HEK293T (cell line): ENCODE data around the gene ANKRD44.

Source experiments
- CTCF ChIA-PET: fragments of 350-600 bp; formaldehyde crosslinking; extraction: SDS; loops from one replicate; lab custom pipeline; 2021; ENCODE audit warnings: antibody characterized with exemption, inconsistent platforms; lab: Yijun Ruan, JAX
- POLR2A ChIA-PET: fragments of 350-600 bp; formaldehyde crosslinking; extraction: SDS; loops from one replicate; lab custom pipeline; 2020; ENCODE audit warnings: antibody characterized with exemption, inconsistent platforms; lab: Yijun Ruan, JAX
- DNase-seq: peaks from one replicate; pipeline ENCODE4 v3.0.0; 2012; ENCODE audit warnings: mixed read lengths; ENCODE audit errors: extremely low spot score
- ARNT ChIP-seq: fragments of 450-650 bp; IDR thresholded peaks from 2 replicates; pipeline ENCODE4 v1.6.1; 2017; ENCODE audit warnings: mild to moderate bottlenecking
- BHLHE40 ChIP-seq: fragments of 450-650 bp; IDR thresholded peaks from 2 replicates; pipeline ENCODE4 v1.6.1; 2016; ENCODE audit warnings: mild to moderate bottlenecking, moderate library complexity, borderline replicate concordance
- CTBP1 ChIP-seq: fragments of 450-650 bp; IDR thresholded peaks from 2 replicates; pipeline ENCODE4 v1.6.1; 2016; ENCODE audit warnings: borderline replicate concordance
- ELF4 ChIP-seq: fragments of 450-650 bp; IDR thresholded peaks from 2 replicates; pipeline ENCODE4 v1.6.1; 2017; ENCODE audit warnings: antibody characterized with exemption
- FOXA1 ChIP-seq: fragments of 450-650 bp; IDR thresholded peaks from 2 replicates; pipeline ENCODE4 v1.6.1; 2016; ENCODE audit warnings: mild to moderate bottlenecking
- FOXK2 ChIP-seq: fragments of 450-650 bp; IDR thresholded peaks from 2 replicates; pipeline ENCODE4 v1.6.1; 2016; ENCODE audit warnings: mild to moderate bottlenecking
- FOXM1 ChIP-seq: fragments of 450-650 bp; IDR thresholded peaks from 2 replicates; pipeline ENCODE4 v1.6.1; 2017; ENCODE audit warnings: mild to moderate bottlenecking, borderline replicate concordance
- HDGF ChIP-seq: fragments of 450-650 bp; IDR thresholded peaks from 2 replicates; pipeline ENCODE4 v1.6.1; 2017; ENCODE audit warnings: antibody characterized with exemption, borderline replicate concordance
- L3MBTL2 ChIP-seq: fragments of 450-650 bp; conservative IDR thresholded peaks from 2 replicates; pipeline ENCODE4 v1.6.1; 2016; ENCODE audit warnings: mild to moderate bottlenecking
- LEF1 ChIP-seq: fragments of 450-650 bp; IDR thresholded peaks from 2 replicates; pipeline ENCODE4 v1.6.1; 2017; ENCODE audit warnings: mild to moderate bottlenecking, borderline replicate concordance
- NFRKB ChIP-seq: fragments of 450-650 bp; IDR thresholded peaks from 2 replicates; pipeline ENCODE4 v1.6.1; 2016; ENCODE audit warnings: mild to moderate bottlenecking, moderate library complexity
- SP1 ChIP-seq: fragments of 450-650 bp; IDR thresholded peaks from 2 replicates; pipeline ENCODE4 v1.6.1; 2017
- SUZ12 ChIP-seq: fragments of 450-650 bp; IDR thresholded peaks from 2 replicates; pipeline ENCODE4 v1.6.1; 2016; ENCODE audit warnings: mild to moderate bottlenecking
- TARDBP ChIP-seq: fragments of 450-650 bp; IDR thresholded peaks from 2 replicates; pipeline ENCODE4 v1.6.1; 2016
- ZNF384 ChIP-seq: fragments of 450-650 bp; IDR thresholded peaks from 2 replicates; pipeline ENCODE4 v1.6.1; 2016
- TF ChIP-seq, protein P1 (sequence below): fragments of 450-650 bp; IDR thresholded peaks from 2 replicates; pipeline ENCODE4 v1.6.1; 2016

Gene ANKRD44

GRCh38 chr2:197080578-197081216 lies 229.9 kb downstream of the ANKRD44 start:
- no peak for DNase-seq
- ChIA-PET POLR2A (no interaction called here), CTCF (no interaction called here)
- no peak for TF ChIP-seq BHLHE40
- no peak for TF ChIP-seq SUZ12
- no peak for TF ChIP-seq L3MBTL2
- no peak for TF ChIP-seq TARDBP
- no peak for TF ChIP-seq SP1
- no peak for TF ChIP-seq NFRKB
- no peak for TF ChIP-seq CTBP1
- no peak for TF ChIP-seq HDGF
- TF ChIP-seq FOXM1: no peak
- no peak for TF ChIP-seq LEF1
- no peak for TF ChIP-seq ELF4
- no peak for TF ChIP-seq ARNT
- no peak for TF ChIP-seq ZNF384
- TF ChIP-seq FOXK2: no peak

- ChIA-PET CTCF (no interaction called here), POLR2A (no interaction called here)
- TF ChIP-seq SP1 (no peak), ZNF384 (no peak), FOXA1 (no peak), NFRKB (no peak), TARDBP (no peak), FOXK2 (no peak), SUZ12 (no peak)
- TF ChIP-seq, protein P1, sequence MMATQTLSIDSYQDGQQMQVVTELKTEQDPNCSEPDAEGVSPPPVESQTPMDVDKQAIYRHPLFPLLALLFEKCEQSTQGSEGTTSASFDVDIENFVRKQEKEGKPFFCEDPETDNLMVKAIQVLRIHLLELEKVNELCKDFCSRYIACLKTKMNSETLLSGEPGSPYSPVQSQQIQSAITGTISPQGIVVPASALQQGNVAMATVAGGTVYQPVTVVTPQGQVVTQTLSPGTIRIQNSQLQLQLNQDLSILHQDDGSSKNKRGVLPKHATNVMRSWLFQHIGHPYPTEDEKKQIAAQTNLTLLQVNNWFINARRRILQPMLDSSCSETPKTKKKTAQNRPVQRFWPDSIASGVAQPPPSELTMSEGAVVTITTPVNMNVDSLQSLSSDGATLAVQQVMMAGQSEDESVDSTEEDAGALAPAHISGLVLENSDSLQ: 0 out of 2 replicates have a peak, but pooled peaks have one; percentile 36
- no peak for DNase-seq
Observed at GRCh38 chr2:197079832-197080555, 230.6 kb downstream of the ANKRD44 start.

DNA sequence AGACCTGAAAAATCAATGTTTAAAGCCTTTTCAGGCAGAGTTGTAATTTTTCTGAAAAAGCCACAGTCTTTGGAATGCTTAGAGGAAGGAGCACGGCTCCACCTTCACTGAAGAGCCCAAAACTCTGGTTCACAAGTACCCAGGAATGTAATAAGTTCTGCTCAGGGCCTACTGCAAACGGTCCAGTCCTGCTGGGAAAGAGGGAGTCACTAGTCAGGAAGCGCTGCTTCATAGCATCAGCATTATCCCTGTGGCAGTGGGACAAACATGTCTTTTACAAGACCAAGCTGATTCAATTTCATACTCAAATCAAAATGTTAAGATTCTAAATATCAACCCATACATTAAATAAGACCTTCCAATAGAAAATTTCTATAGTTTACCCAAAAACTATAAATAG lies 231.2 kb downstream of the ANKRD44 start:
- TF ChIP-seq SUZ12 (no peak), BHLHE40 (no peak), FOXA1 (no peak), SP1 (no peak), ZNF384 (no peak), ELF4 (no peak), TARDBP (no peak), FOXM1 (no peak), HDGF (no peak), ARNT (no peak), FOXK2 (no peak), LEF1 (no peak), NFRKB (no peak), CTBP1 (no peak), L3MBTL2 (no peak)
- TF ChIP-seq, protein P1: no peak
- ChIA-PET POLR2A (no interaction called here), CTCF (interaction anchor here (0.6 to 0.8 kb wide), 2 partner anchors 268 to 295 kb away, joined by 3 read pairs; no protein-coding TSS in a partner anchor)
- no peak for DNase-seq

DNA sequence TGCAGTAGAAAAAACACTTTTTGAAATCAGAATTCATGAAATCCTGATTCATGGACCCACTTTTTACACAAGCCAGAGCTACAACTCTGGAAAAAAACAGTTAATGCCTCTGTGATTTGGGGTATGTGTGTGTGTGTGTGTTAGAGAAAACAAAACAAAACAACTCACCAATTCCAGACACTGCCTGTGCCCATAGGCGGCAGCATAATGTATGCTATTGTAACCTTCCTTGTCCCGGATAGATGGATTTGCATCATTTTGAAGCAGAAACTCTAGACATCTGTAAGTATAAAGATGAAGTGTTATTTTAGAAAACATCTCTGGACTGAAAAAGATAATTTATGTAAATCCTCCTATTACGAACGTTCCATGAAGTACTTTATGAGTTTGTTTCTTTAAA lies 232.0 kb downstream of the ANKRD44 start:
- DNase-seq: no peak
- ChIA-PET CTCF (interaction anchor here (0.8 kb wide), 1 partner anchor 296 kb away, joined by 3 read pairs; no protein-coding TSS in a partner anchor), POLR2A (no interaction called here)
- no peak for TF ChIP-seq CTBP1
- TF ChIP-seq L3MBTL2: no peak
- TF ChIP-seq SUZ12: no peak
- no peak for TF ChIP-seq ARNT
- no peak for TF ChIP-seq FOXM1
- no peak for TF ChIP-seq ELF4
- no peak for TF ChIP-seq FOXK2
- TF ChIP-seq, protein P1: no peak

DNA sequence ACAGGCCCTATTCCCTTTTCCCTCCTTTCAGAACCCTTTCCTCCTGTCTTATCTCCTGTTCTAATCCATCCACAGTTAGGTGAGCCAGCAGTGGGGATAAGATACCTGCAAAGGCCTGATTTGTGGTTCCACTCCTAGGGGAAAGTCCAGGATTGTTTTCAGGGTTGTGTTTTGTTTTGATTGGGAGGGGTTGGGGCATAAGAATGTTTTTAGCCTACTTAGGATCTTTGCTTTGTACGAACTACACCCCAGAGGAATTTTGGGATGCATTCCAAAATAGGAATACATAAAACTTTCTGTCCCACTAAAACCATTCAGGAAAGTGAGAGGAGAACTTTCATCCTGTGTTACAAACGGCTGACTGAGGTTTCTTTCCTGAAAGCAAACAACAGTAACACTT lies 233.2 kb downstream of the ANKRD44 start:
- POLR2A ChIA-PET: no interaction called here
- CTCF ChIA-PET: no interaction called here
- no peak for DNase-seq
- TF ChIP-seq CTBP1 (no peak), FOXM1 (no peak), FOXA1 (no peak)

GRCh38 chr2:197076652-197077051 lies 233.9 kb downstream of the ANKRD44 start:
- no peak for DNase-seq
- POLR2A ChIA-PET: no interaction called here
- CTCF ChIA-PET: interaction anchor here (0.6 to 1.2 kb wide), 3 partner anchors 57 to 300 kb away, joined by 3 to 6 read pairs (median 6); no protein-coding TSS in a partner anchor
- TF ChIP-seq ELF4 (no peak), ARNT (no peak), NFRKB (no peak), FOXA1 (no peak), TARDBP (no peak), HDGF (no peak), SUZ12 (no peak), L3MBTL2 (no peak), CTBP1 (no peak), FOXM1 (no peak)
- TF ChIP-seq, protein P1: no peak
